GM21786 (cell line): ENCODE data around the gene CD55.

Source experiments
- ATAC-seq: cut with Tn5 transposase; IDR thresholded peaks from one replicate; pipeline ENCODE4 v1.9.1; 2021; ENCODE audit not compliant: unreplicated experiment

The CD55 gene

GRCh38 chr1:207361889-207362288 is 40.4 kb downstream of the CD55 start:
- no peak for ATAC-seq

DNA sequence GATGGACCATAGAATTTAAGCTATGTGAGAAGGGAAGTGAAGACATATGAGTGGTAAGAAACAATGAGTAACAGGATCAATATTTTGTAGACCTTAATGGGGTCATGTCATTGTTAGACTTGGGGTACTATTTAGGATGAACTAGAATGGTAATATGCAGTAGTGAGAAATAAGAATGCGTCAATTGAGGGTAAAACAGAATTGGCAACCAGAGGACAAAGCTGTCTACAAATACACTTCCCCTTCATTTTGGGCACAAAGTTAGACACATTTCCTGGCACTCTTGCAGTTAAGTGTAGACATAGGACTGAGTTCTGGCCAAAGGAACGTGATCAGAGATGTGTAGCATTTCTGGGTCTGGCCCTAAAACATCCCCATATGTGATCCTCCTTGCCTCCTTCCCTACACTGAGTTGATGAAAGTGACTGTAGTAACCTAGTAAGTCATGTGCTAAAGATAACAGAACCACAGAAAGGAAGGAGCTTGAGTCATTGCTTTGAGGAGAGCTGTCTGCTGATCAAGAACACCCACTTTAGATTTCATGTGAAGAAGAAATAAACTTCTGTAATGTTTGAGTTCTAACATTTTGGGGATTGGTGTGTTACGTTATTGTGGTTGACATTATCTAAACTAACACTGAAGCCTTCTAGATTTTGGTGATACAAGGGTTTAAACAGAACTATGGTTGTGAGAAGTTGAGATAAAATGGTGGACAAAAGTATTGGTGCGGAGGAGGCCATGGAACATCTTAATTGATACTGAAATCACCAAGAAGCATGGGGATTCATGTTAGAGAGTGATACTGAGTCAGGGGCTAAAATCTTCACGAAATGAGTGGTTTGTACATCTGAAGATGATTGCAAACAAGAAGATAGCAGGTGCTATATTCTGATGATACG is 41.7 kb downstream of the CD55 start:
- peak; percentile 72 for ATAC-seq

GRCh38 chr1:207363871-207364270 is 42.4 kb downstream of the CD55 start:
- ATAC-seq: no peak

DNA sequence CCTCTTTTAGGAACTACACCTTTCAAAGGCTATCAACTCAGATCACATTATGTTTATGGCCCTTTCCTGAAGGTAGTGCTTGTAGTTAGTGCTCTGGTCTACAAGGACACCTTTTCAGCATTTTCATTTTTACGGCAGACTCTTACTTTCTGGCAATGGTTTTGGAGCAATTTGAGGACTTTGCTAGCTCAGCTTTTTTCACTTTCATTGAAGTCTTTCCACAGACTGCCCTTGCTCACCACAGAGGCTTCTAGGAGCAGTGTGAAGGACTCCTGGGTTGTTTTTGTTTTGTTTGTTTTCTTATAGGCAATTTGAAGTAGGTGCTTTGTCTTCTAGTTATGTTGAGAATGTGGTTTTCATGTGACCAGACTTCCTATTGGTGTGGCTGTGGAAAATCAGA is 43.1 kb downstream of the CD55 start:
- ATAC-seq: no peak

- no peak for ATAC-seq
These were observed 43.6 kb downstream of the CD55 start for GRCh38 chr1:207365063-207365462.

- no peak for ATAC-seq
These were observed 44.5 kb downstream of the CD55 start for GRCh38 chr1:207366022-207366421.

DNA sequence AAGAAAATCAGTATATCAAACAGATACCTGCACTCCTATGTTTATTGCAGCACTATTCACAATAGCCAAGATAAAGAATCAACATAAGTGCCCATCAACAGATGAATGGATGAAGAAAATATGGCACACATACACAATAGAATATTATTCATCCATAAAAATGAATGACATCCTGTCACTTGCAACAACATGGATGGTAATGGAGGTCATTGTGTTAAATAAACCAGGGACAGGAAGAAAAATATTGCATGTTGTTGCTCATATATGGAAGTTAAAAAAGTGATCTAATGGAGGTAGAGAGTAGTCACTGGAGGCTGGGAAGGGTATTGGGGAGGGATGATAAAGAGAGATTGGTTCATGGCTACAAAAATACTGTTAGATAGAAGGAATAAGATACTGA is 67.2 kb downstream of the CD55 start:
- no peak for ATAC-seq

GRCh38 chr1:207389728-207390464 is 68.4 kb downstream of the CD55 start:
- no peak for ATAC-seq

DNA sequence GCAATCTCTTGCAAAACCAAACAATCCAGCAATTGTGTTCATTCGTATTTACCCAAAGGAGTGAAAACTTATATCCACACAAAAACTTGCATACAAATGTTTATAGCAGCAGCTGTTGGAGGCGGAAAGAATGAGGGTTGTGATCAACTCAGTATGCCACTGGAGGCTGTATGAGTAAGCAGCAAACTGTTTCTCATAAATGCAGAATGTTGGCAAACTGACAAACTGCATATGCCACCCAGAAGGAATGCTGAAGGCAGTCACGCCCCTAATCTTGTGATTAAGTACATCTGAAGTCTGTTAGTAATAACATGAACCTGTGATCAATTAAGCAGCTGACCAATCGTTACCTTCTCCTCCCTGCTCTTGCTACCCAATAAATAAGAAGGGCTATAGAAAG is 72.1 kb downstream of the CD55 start:
- no peak for ATAC-seq

DNA sequence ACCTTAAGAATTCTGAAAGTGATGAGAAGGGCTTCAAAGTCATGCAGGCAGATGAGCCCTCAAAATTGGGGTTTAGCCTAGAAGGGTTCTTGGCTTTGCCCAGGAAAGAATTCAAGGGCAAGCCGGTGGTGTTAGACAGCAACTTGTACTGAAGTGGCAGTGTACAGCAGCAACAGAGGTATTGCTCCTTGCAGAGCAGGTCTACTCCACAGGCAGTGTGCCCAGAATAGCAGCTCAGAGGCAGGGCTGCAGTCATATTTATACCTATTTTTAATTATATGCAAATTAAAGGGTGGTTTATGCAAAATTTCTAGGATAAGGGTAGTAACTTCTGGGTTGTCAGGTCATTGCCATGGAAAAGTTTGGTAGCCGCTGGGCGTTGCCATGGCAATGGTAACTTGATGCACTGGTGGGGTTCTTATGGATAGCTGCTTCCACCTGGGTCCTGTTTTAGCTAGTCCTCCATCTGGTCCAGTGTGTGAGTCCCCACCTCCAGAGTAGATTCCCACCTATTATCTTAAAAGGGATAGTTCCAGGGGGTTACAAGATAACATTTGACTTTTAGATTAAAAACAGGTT is 74.8 kb downstream of the CD55 start:
- ATAC-seq: no peak

GRCh38 chr1:207397525-207397926 is 76.0 kb downstream of the CD55 start:
- ATAC-seq: no peak

DNA sequence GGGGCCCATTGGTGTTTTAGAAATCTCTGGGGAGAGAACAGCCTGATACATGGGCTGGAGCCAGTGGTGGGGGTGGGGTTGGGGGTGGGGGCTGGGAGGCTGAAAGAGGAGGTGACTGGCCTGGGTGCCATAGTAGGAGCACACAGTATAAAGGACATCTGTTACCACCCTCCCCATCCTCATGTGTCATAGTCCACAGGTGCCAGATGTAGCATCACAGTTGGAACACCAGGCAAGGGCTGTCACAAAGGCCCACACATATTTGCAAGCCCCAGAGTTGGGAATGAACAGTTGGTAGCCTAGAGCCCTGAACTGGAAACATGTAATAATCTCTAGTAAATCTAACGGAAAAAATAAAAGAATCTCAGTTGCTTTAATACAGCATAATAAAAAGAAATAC is 77.5 kb downstream of the CD55 start:
- ATAC-seq: no peak

DNA sequence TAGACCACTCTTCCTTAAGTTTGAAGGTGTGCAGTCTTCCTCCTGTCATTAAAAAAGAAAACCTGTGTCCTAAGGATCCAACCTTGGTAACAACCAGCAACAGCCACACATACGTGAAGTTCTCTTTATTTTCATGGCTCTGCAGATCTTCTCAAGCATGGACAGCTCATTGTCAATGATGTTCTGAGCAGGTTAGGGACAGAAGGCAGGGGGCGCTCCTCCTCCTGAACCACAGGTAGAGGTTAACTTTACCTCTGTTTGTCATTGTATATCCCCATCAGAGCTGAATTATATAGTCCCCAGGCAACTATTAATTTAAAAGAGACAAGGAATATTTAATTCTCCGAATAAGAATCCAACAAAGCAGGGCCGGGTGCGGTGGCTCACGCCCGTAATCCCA is 80.1 kb downstream of the CD55 start:
- no peak for ATAC-seq

DNA sequence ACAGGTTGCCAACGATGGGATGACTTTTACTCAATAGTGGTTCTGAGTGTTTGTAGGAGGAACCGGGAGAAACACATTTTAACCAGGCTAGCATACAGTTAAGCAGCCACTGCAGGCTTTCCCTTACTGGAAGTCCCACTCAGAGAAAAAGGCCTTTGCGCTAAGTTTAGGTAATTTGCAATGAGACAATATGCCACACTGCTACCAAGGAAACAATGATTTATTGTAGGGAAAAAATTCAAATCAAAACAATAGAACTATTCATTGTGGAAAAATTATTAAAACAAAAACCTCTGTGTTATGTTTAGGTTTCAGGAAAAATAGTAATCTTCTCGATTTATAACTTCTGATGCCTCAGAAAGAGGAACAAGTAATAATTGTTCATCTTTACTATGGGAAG is 81.3 kb downstream of the CD55 start:
- ATAC-seq: no peak

DNA sequence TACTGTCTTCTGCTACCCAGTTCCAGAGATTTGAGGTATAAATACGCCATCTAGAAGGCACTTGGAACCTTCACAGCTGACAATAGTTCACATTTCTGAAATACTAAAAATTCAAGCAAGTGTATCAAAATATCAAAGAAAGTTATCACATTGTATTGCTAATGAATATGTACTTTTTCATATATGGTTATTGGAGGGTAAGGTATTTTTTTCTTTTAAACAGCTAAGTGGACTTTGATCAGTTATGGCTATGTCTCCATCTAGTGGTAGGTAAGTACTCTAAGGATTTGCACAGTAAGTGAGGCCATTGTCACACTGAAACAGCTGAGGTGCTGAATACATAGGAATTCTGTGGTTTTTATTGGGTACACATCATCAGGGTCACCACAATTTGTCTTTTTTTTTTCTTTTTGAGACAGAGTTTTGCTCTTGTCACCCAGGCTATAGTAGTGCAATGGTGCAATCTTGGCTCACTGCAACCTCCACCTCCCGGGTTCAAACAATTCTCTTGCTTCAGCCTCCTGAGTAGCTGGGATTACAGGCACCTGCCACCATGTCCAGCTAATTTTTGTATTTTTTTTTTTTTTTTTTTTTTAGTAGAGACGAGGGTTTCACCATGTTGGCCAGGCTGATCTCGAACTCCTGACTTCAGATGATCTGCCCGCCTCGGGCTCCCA is 83.5 kb downstream of the CD55 start:
- peak; percentile 52 for ATAC-seq

DNA sequence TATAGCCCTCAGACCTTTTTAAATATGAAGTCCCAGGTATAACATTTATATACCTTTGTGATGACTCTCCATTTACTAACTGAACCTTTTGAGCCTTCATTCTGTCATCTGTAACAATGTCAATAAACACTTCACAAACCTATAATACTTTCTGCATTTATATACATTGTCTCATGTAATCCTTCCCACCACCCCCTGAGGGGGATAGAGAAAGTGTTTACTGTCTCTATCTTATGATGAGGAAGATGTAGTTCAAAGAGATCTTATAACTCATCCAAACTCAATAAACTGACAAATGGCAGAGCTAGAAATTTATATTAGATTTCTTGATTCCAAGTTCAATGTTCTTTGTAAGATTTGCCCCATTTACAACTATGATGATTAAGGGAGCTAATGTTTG is 84.3 kb downstream of the CD55 start:
- no peak for ATAC-seq

GRCh38 chr1:207407655-207408260 is 86.3 kb downstream of the CD55 start:
- no peak for ATAC-seq
